Suprapubic skin (tissue), 4 donors: ENCODE data around the gene ASTN2. TPM values are rescaled to one million over a fixed set of nuclear protein-coding genes. Genes with fewer than 3 reads are reported as not detected.

Source experiments
- DNase-seq, 2 donors: peaks; one replicate each; pipeline ENCODE4 v3.0.0-alpha.2; 2019; ENCODE audit warnings: low spot score in 2 of 2
- H3K27ac ChIP-seq: fragments of 200-600 bp; sonication (generic); one replicate; pipeline ENCODE4 v1.5.1; 2019
- H3K27me3 ChIP-seq: fragments of 200-600 bp; sonication (generic); one replicate; pipeline ENCODE4 v1.5.1; 2019
- H3K36me3 ChIP-seq: fragments of 200-600 bp; sonication (generic); one replicate; pipeline ENCODE4 v1.5.1; 2019
- H3K4me1 ChIP-seq: fragments of 200-600 bp; sonication (generic); one replicate; pipeline ENCODE4 v1.5.1; 2019
- H3K4me3 ChIP-seq: fragments of 200-600 bp; sonication (generic); one replicate; pipeline ENCODE4 v1.5.1; 2019; ENCODE audit warnings: mild to moderate bottlenecking
- H3K9me3 ChIP-seq: fragments of 200-600 bp; sonication (generic); one replicate; pipeline ENCODE4 v1.5.1; 2019
- EP300 ChIP-seq: sonication (generic); formaldehyde crosslinking; IDR thresholded peaks from one replicate; pipeline ENCODE4 v1.6.1; 2017; ENCODE audit warnings: antibody characterized with exemption
- POLR2A ChIP-seq, 2 donors: fragments of 450-650 bp; IDR thresholded peaks; one replicate each; pipeline ENCODE4 v1.6.1; 2017; ENCODE audit warnings: antibody characterized with exemption in 2 of 2, mild to moderate bottlenecking in 2 of 2, moderate library complexity in 2 of 2
- POLR2AphosphoS5 ChIP-seq, 3 donors: sonication (generic); formaldehyde crosslinking; IDR thresholded peaks; one replicate each; pipeline ENCODE4 v1.6.1; 2017; ENCODE audit warnings: antibody characterized with exemption in 3 of 3
- WGBS: methylation state at CpG from one replicate; pipeline ENCODE4 v1.1.5; 2018; 5-methylcytosine and 5-hydroxymethylcytosine counted together
- total RNA-seq, 4 donors: library from RNA; depleted of rRNA; stranded (reverse); fragments of >200 nt; gene quantifications; one replicate each; pipeline ENCODE4 v1.1.0, GENCODE V29; 2016
- TF ChIP-seq, protein P1 (sequence below), 2 donors: fragments of 200-600 bp in 1 of 2; fragments of 450-650 bp in 1 of 2; sonication (generic) in 1 of 2; IDR thresholded peaks; one replicate each; pipeline ENCODE4 v1.5.1; 2016 to 2019; ENCODE audit warnings: antibody characterized with exemption in 2 of 2, mild to moderate bottlenecking in 1 of 2, moderate library complexity in 1 of 2

The ASTN2 gene
- total RNA-seq, 4 donors from 2014 or later = 2.0 to 6.9 (median 3.8) TPM

DNA sequence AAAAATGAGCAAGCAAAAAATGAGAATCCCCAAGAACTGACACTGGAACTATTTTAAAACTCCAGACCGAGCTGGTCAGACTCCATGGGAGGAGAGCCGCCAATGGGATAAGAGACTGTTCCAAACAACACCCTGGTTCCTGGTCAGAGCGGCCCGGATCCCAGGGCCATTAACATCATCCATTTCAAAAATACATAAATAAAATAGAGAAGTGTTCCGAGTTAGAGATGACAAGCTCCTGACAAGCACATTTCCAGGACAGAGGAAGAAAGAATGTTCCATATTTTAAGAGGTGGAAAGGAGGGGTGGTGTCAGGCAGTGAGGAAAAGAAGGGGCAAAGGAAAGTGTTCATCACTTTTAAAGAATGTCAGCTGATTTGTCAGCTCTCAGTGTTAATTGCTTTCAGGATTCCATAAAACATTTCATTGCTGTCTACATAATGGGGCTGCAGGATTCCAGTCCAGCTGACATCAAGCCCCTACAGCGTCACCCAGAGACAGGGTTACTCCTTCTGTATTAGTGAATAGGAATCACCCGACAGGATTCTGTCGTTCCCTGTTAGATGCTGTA lies 930.3 kb downstream of the ASTN2 start:
- TF ChIP-seq, protein P1, sequence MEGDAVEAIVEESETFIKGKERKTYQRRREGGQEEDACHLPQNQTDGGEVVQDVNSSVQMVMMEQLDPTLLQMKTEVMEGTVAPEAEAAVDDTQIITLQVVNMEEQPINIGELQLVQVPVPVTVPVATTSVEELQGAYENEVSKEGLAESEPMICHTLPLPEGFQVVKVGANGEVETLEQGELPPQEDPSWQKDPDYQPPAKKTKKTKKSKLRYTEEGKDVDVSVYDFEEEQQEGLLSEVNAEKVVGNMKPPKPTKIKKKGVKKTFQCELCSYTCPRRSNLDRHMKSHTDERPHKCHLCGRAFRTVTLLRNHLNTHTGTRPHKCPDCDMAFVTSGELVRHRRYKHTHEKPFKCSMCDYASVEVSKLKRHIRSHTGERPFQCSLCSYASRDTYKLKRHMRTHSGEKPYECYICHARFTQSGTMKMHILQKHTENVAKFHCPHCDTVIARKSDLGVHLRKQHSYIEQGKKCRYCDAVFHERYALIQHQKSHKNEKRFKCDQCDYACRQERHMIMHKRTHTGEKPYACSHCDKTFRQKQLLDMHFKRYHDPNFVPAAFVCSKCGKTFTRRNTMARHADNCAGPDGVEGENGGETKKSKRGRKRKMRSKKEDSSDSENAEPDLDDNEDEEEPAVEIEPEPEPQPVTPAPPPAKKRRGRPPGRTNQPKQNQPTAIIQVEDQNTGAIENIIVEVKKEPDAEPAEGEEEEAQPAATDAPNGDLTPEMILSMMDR (IDR thresholded peaks at IDR 0.05) = no peak
- no peak for TF ChIP-seq POLR2AphosphoS5 (IDR thresholded peaks at IDR 0.05)
- TF ChIP-seq EP300 = no peak
- TF ChIP-seq POLR2A (IDR thresholded peaks at IDR 0.05) = no peak
- DNase-seq = no peak
- WGBS = 80% methylated on average over 8 of the region's 8 CpGs
- Histone ChIP-seq H3K27me3 (no peaks in the 10 kb centered on the region), H3K27ac (peak overlapping the region; percentile 3), H3K4me1 (no peaks in the 10 kb centered on the region), H3K4me3 (no peak overlapping the region), H3K36me3 (no peaks in the 10 kb centered on the region), H3K9me3 (no peaks in the 10 kb centered on the region)

DNA sequence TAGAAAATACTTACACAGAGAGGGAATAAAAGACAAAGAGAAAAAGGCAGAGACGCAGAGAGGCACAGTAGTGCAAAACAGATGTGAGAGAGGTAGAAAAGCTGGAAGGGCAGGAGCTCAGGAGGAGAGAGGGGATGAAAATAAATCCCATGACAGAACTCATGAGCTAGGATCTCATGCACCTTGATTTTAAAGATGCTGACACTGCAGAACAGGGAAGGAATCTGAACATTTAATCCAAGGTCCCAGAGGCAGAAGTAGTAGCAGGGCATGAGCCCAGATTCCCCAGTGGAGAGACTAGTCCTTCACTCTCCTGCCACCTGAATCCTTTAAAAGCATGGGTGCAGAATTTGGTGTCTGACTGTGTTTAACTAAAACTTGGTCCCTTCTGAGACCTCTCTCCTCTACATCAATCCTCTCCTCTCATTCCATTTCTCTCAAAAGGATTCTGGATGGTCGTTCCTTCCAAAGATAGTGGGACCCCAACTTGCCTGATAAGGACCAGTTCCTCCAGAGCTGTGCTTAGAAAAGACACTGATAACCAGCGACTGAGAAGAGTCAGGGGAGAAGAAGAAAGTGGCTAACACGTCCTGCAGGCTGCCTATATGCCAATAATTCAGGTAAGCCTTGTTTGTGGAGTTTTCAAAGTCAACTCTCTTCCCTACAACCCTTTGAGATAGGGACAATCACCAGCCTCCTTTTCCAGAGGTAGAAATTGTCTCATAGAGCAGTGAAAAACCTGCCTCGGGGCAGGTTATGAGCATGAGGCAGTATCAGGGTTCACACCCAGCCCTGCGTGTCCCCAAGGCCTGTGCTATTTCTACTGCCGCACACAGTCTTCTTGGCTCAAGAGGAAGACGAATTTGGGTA lies 931.0 kb downstream of the ASTN2 start:
- peak overlapping the region; percentile 3 for H3K27ac ChIP-seq
- WGBS = 70% methylated on average over 8 of the region's 8 CpGs
- H3K4me1 ChIP-seq = no peaks in the 10 kb centered on the region
- no peak for DNase-seq
- no peak for TF ChIP-seq POLR2AphosphoS5 (IDR thresholded peaks at IDR 0.05)
- TF ChIP-seq, protein P1 (IDR thresholded peaks at IDR 0.05) = no peak
- no peaks in the 10 kb centered on the region for H3K27me3 ChIP-seq
- H3K36me3 ChIP-seq = no peaks in the 10 kb centered on the region
- H3K4me3 ChIP-seq = no peak overlapping the region
- no peaks in the 10 kb centered on the region for H3K9me3 ChIP-seq

DNA sequence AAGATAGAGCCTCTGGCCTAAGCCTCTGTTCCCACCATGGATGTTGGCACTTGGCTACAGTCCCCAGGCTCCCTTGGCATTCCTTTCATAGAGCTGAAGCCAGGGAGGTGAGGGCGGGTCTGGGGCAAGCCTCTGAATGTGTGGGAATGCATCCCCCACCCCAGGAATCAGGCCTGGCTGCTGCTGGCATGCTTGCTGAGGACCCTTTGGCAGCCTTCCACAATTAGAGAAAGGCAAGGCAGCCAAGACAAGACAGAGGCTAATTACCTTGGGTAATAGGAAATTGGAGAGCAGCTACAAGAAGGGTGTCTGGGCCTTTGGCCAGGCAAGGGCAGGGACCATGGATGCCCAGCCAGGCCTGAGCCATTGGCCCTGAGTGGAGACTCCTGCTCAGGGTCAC lies 932.1 kb downstream of the ASTN2 start:
- Histone ChIP-seq H3K36me3 (no peaks in the 10 kb centered on the region), H3K9me3 (no peaks in the 10 kb centered on the region), H3K4me1 (no peaks in the 10 kb centered on the region), H3K27me3 (no peaks in the 10 kb centered on the region), H3K4me3 (no peak overlapping the region), H3K27ac (no peak overlapping the region)
- TF ChIP-seq, protein P1 (IDR thresholded peaks at IDR 0.05) = no peak
- TF ChIP-seq POLR2AphosphoS5 (IDR thresholded peaks at IDR 0.05) = no peak
- no peak for TF ChIP-seq POLR2A (IDR thresholded peaks at IDR 0.05)
- no peak for TF ChIP-seq EP300
- WGBS = 80% methylated on average over 1 of the region's 1 CpG
- no peak for DNase-seq

DNA sequence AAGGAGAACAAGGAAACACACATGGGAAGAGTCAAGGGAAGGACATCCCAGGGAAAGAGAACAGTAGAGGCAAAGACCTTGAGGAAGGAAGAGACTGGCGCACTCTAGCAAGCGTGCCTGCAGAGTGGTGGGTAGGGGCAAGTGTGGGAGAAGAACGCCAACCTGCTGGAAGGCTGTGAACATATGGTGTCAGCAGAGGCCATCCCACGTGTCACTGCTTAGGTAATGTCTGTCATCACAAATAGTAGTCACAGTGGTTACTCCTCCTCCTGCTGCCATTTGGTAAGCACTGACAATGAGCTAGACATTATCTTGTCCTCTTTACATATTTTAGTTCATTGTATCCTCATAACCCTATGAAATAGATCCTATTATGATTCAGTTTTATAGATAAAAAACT lies 934.2 kb downstream of the ASTN2 start:
- no peaks in the 10 kb centered on the region for H3K36me3 ChIP-seq
- H3K4me3 ChIP-seq = no peak overlapping the region
- no peaks in the 10 kb centered on the region for H3K9me3 ChIP-seq
- TF ChIP-seq POLR2AphosphoS5 (IDR thresholded peaks at IDR 0.05) (no peak), POLR2A (IDR thresholded peaks at IDR 0.05) (no peak)
- no peak overlapping the region for H3K27ac ChIP-seq
- H3K4me1 ChIP-seq = no peaks in the 10 kb centered on the region
- DNase-seq = no peak
- no peaks in the 10 kb centered on the region for H3K27me3 ChIP-seq
- WGBS = 92% methylated on average over 4 of the region's 4 CpGs

DNA sequence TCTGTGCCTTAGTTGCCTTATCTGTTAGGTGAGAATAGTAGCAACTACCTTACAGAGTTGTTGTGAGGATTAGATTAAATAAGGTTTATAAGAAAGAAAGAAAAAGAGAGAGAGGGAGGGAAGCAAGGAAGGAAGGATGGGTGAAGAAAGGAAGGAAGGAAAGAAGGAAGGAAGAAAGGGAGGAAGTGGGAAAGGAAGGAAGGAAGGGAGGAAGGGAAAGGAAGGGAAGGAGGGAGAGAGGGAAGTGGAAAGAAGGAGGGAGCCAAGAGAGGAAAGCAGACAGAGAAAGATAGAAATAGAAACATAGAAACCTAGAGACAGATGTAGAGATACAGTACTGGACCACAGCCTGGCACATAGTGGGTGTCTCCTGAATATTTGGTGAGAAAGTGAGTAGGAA lies 934.9 kb downstream of the ASTN2 start:
- TF ChIP-seq, protein P1 (IDR thresholded peaks at IDR 0.05) = no peak
- TF ChIP-seq POLR2A (IDR thresholded peaks at IDR 0.05) (no peak), EP300 (no peak), POLR2AphosphoS5 (IDR thresholded peaks at IDR 0.05) (no peak)
- no peaks in the 10 kb centered on the region for H3K9me3 ChIP-seq
- no peak overlapping the region for H3K27ac ChIP-seq
- no peaks in the 10 kb centered on the region for H3K27me3 ChIP-seq
- DNase-seq = no peak
- H3K36me3 ChIP-seq = no peaks in the 10 kb centered on the region
- no peaks in the 10 kb centered on the region for H3K4me1 ChIP-seq
- no peak overlapping the region for H3K4me3 ChIP-seq
